ENCODE measurements around the gene SPEF2.

The SPEF2 gene

GRCh38 chr5:35850967-35851680 lies 233.5 kb downstream of the SPEF2 start:
- TF ChIP-seq, protein P1, sequence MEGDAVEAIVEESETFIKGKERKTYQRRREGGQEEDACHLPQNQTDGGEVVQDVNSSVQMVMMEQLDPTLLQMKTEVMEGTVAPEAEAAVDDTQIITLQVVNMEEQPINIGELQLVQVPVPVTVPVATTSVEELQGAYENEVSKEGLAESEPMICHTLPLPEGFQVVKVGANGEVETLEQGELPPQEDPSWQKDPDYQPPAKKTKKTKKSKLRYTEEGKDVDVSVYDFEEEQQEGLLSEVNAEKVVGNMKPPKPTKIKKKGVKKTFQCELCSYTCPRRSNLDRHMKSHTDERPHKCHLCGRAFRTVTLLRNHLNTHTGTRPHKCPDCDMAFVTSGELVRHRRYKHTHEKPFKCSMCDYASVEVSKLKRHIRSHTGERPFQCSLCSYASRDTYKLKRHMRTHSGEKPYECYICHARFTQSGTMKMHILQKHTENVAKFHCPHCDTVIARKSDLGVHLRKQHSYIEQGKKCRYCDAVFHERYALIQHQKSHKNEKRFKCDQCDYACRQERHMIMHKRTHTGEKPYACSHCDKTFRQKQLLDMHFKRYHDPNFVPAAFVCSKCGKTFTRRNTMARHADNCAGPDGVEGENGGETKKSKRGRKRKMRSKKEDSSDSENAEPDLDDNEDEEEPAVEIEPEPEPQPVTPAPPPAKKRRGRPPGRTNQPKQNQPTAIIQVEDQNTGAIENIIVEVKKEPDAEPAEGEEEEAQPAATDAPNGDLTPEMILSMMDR (IDR thresholded peaks at IDR 0.05; ENCODE audit: unreplicated experiment in 3 of 3): no peak
- Mint-ChIP-seq H3K36me3 (ENCODE audit: low read depth) (no peaks in the 10 kb centered on the region), H3K4me3 (no peak overlapping the region), H3K27me3 (ENCODE audit: low read depth) (no peaks in the 10 kb centered on the region), H3K27ac (no peak overlapping the region), H3K9me3 (peaks cover 9% of the 10 kb centered on the region), H3K4me1 (peaks cover 34% of the 10 kb centered on the region)

- peaks cover 34% of the 10 kb centered on the region for H3K4me1 Mint-ChIP-seq
- H3K4me3 Mint-ChIP-seq: no peak overlapping the region
- no peaks in the 10 kb centered on the region for H3K9me3 Mint-ChIP-seq
- TF ChIP-seq, protein P1 (IDR thresholded peaks at IDR 0.05; ENCODE audit: unreplicated experiment in 3 of 3): no peak
- H3K27ac Mint-ChIP-seq: no peak overlapping the region
- H3K27me3 Mint-ChIP-seq (ENCODE audit: low read depth): no peaks in the 10 kb centered on the region
- no peaks in the 10 kb centered on the region for H3K36me3 Mint-ChIP-seq (ENCODE audit: low read depth)
Measured at GRCh38 chr5:35852084-35852734, 234.5 kb downstream of the SPEF2 start.

DNA sequence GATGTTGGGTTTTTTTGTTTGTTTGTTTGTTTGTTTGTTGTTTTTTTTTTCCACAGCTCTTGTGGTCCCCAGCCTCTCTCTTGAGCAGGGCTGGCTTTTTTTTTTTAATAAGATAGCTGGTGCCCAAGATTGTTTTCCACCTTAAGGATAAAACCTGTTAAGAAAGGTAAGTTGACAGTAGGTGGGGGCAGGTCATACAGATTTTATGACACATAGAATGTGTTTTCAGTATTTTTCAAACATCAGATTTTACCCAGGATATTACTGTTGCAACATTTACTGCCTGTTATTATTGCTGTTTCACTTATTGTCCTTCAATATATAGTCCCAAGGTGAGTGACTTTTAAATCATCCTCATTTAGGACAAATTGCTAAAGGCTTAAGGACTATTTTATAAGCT lies 235.1 kb downstream of the SPEF2 start:
- Mint-ChIP-seq H3K9me3 (no peaks in the 10 kb centered on the region), H3K36me3 (ENCODE audit: low read depth) (no peaks in the 10 kb centered on the region), H3K4me1 (peaks cover 33% of the 10 kb centered on the region), H3K27ac (peak overlapping the region in 1 of 3 experiments; percentile 60), H3K27me3 (ENCODE audit: low read depth) (no peaks in the 10 kb centered on the region), H3K4me3 (no peak overlapping the region)
- TF ChIP-seq, protein P1 (IDR thresholded peaks at IDR 0.05; ENCODE audit: unreplicated experiment in 3 of 3): no peak

DNA sequence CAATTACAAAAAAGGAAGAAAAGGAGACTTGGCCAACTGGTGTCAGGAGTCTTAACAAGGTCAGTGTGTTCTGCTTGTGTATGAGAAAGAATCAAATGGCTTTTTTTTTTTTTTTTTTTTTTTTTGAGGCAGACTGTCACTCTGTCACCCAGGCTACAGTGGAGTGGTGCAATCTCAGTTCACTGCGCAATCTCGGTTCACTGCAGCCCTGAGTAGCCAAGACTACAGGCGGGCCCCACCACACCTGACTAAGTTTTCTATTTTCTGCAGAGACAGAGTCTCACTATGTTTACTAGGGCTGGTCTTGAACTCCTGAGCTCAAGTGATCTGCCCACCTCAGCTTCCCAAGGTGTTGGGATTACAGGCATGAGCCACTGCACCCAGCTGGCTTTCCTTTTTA lies 236.0 kb downstream of the SPEF2 start:
- Mint-ChIP-seq H3K27me3 (ENCODE audit: low read depth) (no peaks in the 10 kb centered on the region), H3K36me3 (ENCODE audit: low read depth) (no peaks in the 10 kb centered on the region), H3K27ac (peak overlapping the region in 1 of 3 experiments; percentile 60), H3K4me3 (no peak overlapping the region), H3K4me1 (peaks cover 35% of the 10 kb centered on the region), H3K9me3 (no peaks in the 10 kb centered on the region)
- TF ChIP-seq, protein P1 (IDR thresholded peaks at IDR 0.05; ENCODE audit: unreplicated experiment in 3 of 3): no peak

- H3K27me3 Mint-ChIP-seq (ENCODE audit: low read depth): no peaks in the 10 kb centered on the region
- TF ChIP-seq, protein P1 (IDR thresholded peaks at IDR 0.05; ENCODE audit: unreplicated experiment in 3 of 3): no peak
- H3K36me3 Mint-ChIP-seq (ENCODE audit: low read depth): no peaks in the 10 kb centered on the region
- H3K4me1 Mint-ChIP-seq: peaks cover 40% of the 10 kb centered on the region
- peak overlapping the region in 2 of 3 experiments; percentile 10 to 38 for H3K27ac Mint-ChIP-seq
- no peak overlapping the region for H3K4me3 Mint-ChIP-seq
- no peaks in the 10 kb centered on the region for H3K9me3 Mint-ChIP-seq
Measured at GRCh38 chr5:35854248-35854647, 236.6 kb downstream of the SPEF2 start.
